HCT116 (cell line): Measurements from ENCODE around the gene DGKK. TPM values are rescaled to one million over a fixed set of nuclear protein-coding genes. Genes with fewer than 3 reads are reported as not detected.

Experiments used
- ATAC-seq: fragments of 200-7000 bp; cut with Tn5 transposase; 2 replicates; pipeline ENCODE4 v1.9.1; 2020; ENCODE audit warnings: mild to moderate bottlenecking, moderate library complexity
- BruUV-seq: library from RNA; stranded (reverse); fragments of 400-500 nt; replicated peaks from 2 replicates; lab custom pipeline; 2021; lab: Mats Ljungman, UMichigan
- CTCF ChIA-PET: fragments of 300-600 bp; sonication (Branson Sonifier 250); formaldehyde crosslinking; loops from one replicate; lab custom pipeline; 2021; ENCODE audit warnings: antibody characterized with exemption; lab: Charles Lee
- POLR2A ChIA-PET: fragments of 300-600, 350-600 bp; sonication (Branson Sonifier 250); formaldehyde crosslinking; loops from one replicate; lab custom pipeline; 2021; ENCODE audit warnings: antibody characterized with exemption; lab: Charles Lee
- RAD21 ChIA-PET, 2 experiments: fragments of 300-600 bp; sonication (Branson Sonifier 250); formaldehyde crosslinking; loops; one replicate each; lab custom pipeline; 2023; ENCODE audit warnings: low total read pairs in 2 of 2; ENCODE audit not compliant: uncharacterized antibody in 2 of 2, unreplicated experiment in 2 of 2, low non-redundant PET in 1 of 2; lab: Charles Lee
- DNase-seq: peaks from one replicate; pipeline ENCODE4 v3.0.0-alpha.2; 2010; ENCODE audit warnings: low read depth, low spot score
- H2AFZ ChIP-seq: fragments of 200-600 bp; shearing (Covaris generic), sonication (generic); 2 replicates; pipeline ENCODE4 v1.6.1; 2017; ENCODE audit warnings: low read depth, mixed run types, mixed read lengths, antibody characterized with exemption, low read length; ENCODE audit not compliant: poor library complexity, severe bottlenecking
- H3K27ac ChIP-seq: 2 replicates; pipeline ENCODE4 v1.5.1; 2012; ENCODE audit warnings: low read depth, low read length
- H3K27me3 ChIP-seq: fragments of 200-600 bp; sonication (generic); 2 replicates; pipeline ENCODE4 v1.6.1; 2016; ENCODE audit warnings: mixed run types, low read length, mixed read lengths; ENCODE audit not compliant: insufficient read depth
- H3K36me3 ChIP-seq, 2 experiments: fragments of 200-500 bp in 1 of 2; fragments of 200-600 bp in 1 of 2; sonication (Bioruptor generic) in 1 of 2; sonication (generic) in 1 of 2; 2 replicates each; pipeline versions ENCODE4 v1.5.1 to v1.6.1; 2014 to 2016; ENCODE audit warnings: low read length in 2 of 2, inconsistent platforms in 1 of 2, mixed read lengths in 1 of 2, mixed run types in 1 of 2; ENCODE audit not compliant: insufficient read depth in 2 of 2, control insufficient read depth in 1 of 2
- H3K4me1 ChIP-seq, 2 experiments: fragments of 200-600 bp in 1 of 2; sonication (generic) in 1 of 2; 2 replicates each; pipeline versions ENCODE4 v1.5.1 to v1.6.1; 2012 to 2017; ENCODE audit warnings: low read length in 2 of 2, inconsistent platforms in 1 of 2, mild to moderate bottlenecking in 1 of 2, mixed read lengths in 1 of 2, mixed run types in 1 of 2, moderate library complexity in 1 of 2; ENCODE audit not compliant: insufficient read depth in 2 of 2, control insufficient read depth in 1 of 2
- H3K4me2 ChIP-seq: fragments of 200-600 bp; sonication (generic); 2 replicates; pipeline ENCODE4 v1.6.1; 2017; ENCODE audit warnings: mixed run types, low read length, mixed read lengths
- H3K4me3 ChIP-seq, 2 experiments: fragments of 200-600 bp in 1 of 2; sonication (generic) in 1 of 2; replicated peaks in 1 of 2; 2 replicates each; pipeline ENCODE4 v1.5.1; 2011 to 2016; ENCODE audit warnings: low read length in 2 of 2, control low read depth in 1 of 2, low read depth in 1 of 2, mild to moderate bottlenecking in 1 of 2, mixed read lengths in 1 of 2, mixed run types in 1 of 2
- H3K79me2 ChIP-seq: fragments of 200-600 bp; sonication (generic); 2 replicates; pipeline ENCODE4 v1.6.1; 2017; ENCODE audit warnings: mild to moderate bottlenecking, mixed run types, low read length, moderate library complexity, mixed read lengths; ENCODE audit not compliant: insufficient read depth
- H3K9ac ChIP-seq: fragments of 200-600 bp; sonication (generic); 2 replicates; pipeline ENCODE4 v1.6.1; 2016; ENCODE audit warnings: low read length, mixed read lengths
- H3K9me2 ChIP-seq: fragments of 200-600 bp; sonication (generic), shearing (Covaris generic); 2 replicates; pipeline ENCODE4 v1.6.1; 2017; ENCODE audit warnings: mixed run types, mild to moderate bottlenecking, moderate library complexity; ENCODE audit not compliant: insufficient read depth
- H3K9me3 ChIP-seq, 2 experiments: fragments of 200-500 bp in 1 of 2; fragments of 200-600 bp in 1 of 2; sonication (Bioruptor generic) in 1 of 2; sonication (generic) in 1 of 2; 2 replicates each; pipeline ENCODE4 v1.6.1; 2014 to 2017; ENCODE audit warnings: low read length in 2 of 2, mixed read lengths in 2 of 2, inconsistent platforms in 1 of 2, low read depth in 1 of 2, mild to moderate bottlenecking in 1 of 2, mixed run types in 1 of 2, moderate library complexity in 1 of 2; ENCODE audit not compliant: control insufficient read depth in 1 of 2, insufficient read depth in 1 of 2
- H4K20me1 ChIP-seq: fragments of 200-600 bp; sonication (generic), shearing (Covaris generic); 2 replicates; pipeline ENCODE4 v1.6.1; 2017; ENCODE audit warnings: mixed run types, mild to moderate bottlenecking, moderate library complexity; ENCODE audit not compliant: insufficient read depth
- CBX3 ChIP-seq: IDR thresholded peaks from 2 replicates; pipeline ENCODE4 v1.6.1; 2012; ENCODE audit warnings: low read depth
- CEBPB ChIP-seq: IDR thresholded peaks from 2 replicates; pipeline ENCODE4 v1.6.1; 2012; ENCODE audit warnings: low read depth
- EGR1 ChIP-seq: IDR thresholded peaks from 2 replicates; pipeline ENCODE4 v1.6.1; 2012; ENCODE audit warnings: low read depth
- EZH2 ChIP-seq: fragments of 200-600 bp; sonication (generic); IDR thresholded peaks from 2 replicates; pipeline ENCODE4 v1.6.1; 2017; ENCODE audit warnings: antibody characterized with exemption, mixed run types
- EZH2phosphoT487 ChIP-seq: fragments of 200-600 bp; IDR thresholded peaks from 2 replicates; pipeline ENCODE4 v1.6.1; 2018; ENCODE audit warnings: antibody characterized with exemption, borderline replicate concordance
- POLR2AphosphoS5 ChIP-seq: IDR thresholded peaks from 2 replicates; pipeline ENCODE4 v1.6.1; 2011; ENCODE audit warnings: mild to moderate bottlenecking, low read depth, low read length, moderate library complexity
- RAD21 ChIP-seq: IDR thresholded peaks from 2 replicates; pipeline ENCODE4 v1.6.1; 2012; ENCODE audit warnings: low read depth, mild to moderate bottlenecking
- SIN3A ChIP-seq: IDR thresholded peaks from 2 replicates; pipeline ENCODE4 v1.6.1; 2012; ENCODE audit warnings: low read depth
- SP1 ChIP-seq: IDR thresholded peaks from 2 replicates; pipeline ENCODE4 v1.6.1; 2012; ENCODE audit warnings: low read depth
- SRF ChIP-seq: IDR thresholded peaks from 2 replicates; pipeline ENCODE4 v1.6.1; 2012; ENCODE audit warnings: low read depth
- TCF7L2 ChIP-seq: IDR thresholded peaks from 2 replicates; pipeline ENCODE4 v1.7.0; 2011; ENCODE audit warnings: borderline replicate concordance, inconsistent platforms; ENCODE audit not compliant: insufficient read depth, insufficient read length; ENCODE audit errors: extremely low read depth
- YY1 ChIP-seq: IDR thresholded peaks from 2 replicates; pipeline ENCODE4 v1.6.1; 2011; ENCODE audit warnings: low read length, low read depth, moderate library complexity, mild to moderate bottlenecking; ENCODE audit not compliant: insufficient replicate concordance; ENCODE audit errors: extremely low read depth
- ZNF274 ChIP-seq: fragments of 200-500 bp; sonication (Bioruptor generic); IDR thresholded peaks from 2 replicates; pipeline ENCODE4 v1.6.1; 2014; ENCODE audit warnings: mild to moderate bottlenecking, low read depth, low read length, inconsistent platforms
- intact Hi-C: fragments of 100-400 bp; cut with micrococcal nuclease; formaldehyde crosslinking; loops from 2 replicates; pipeline ENCODE4 v1.10.0; 2022
- total RNA-seq: library from RNA; stranded (reverse); gene quantifications from one replicate; pipeline ENCODE4 v1.2.1, GENCODE V29; 2021; ENCODE audit not compliant: unreplicated experiment
- TF ChIP-seq, protein P1 (sequence below): IDR thresholded peaks from 2 replicates; pipeline ENCODE4 v1.6.1; 2012
- TF ChIP-seq, protein P2 (sequence below): IDR thresholded peaks from 2 replicates; pipeline ENCODE4 v1.6.1; 2012
- TF ChIP-seq, protein P3 (sequence below), 3 experiments: fragments of 200-600 bp in 1 of 3; sonication (generic) in 1 of 3; IDR thresholded peaks in 2 of 3; conservative IDR thresholded peaks in 1 of 3; 2 replicates each; pipeline ENCODE4 v1.5.1; 2012 to 2017; ENCODE audit warnings: low read depth in 2 of 3, low read length in 2 of 3, antibody characterized with exemption in 1 of 3, borderline replicate concordance in 1 of 3, control low read depth in 1 of 3, mild to moderate bottlenecking in 1 of 3, mixed read lengths in 1 of 3, mixed run types in 1 of 3, moderate library complexity in 1 of 3; ENCODE audit not compliant: insufficient read depth in 1 of 3

The DGKK gene
- total RNA-seq, 1 experiment from 2014 or later, result not detected

DNA sequence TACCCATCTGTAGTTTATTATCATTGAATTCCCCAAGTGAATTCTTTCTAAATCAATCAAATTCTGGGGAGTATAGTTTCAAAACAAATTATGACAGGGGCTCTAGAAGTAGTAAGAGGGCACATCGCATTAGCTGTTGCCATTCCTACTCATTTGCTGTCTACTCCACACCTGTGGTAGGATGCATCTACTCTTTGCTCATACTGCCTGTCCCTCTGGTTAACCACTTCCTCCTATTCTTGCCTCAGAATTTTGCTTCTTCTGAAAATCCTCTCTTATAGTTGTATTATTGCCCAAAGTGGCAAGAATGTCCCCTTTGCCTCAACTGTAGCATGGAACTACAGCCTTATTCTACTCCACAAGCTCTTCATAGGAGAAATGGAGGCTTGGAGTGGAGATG is 12.7 kb upstream of the DGKK start:
- no peak overlapping the region for H3K4me2 ChIP-seq
- no peak overlapping the region for H3K9ac ChIP-seq
- ChIA-PET POLR2A (no interaction called here), CTCF (no interaction called here), RAD21 (no interaction called here)
- no peaks in the 10 kb centered on the region for H3K9me3 ChIP-seq
- H3K27me3 ChIP-seq, result no peaks in the 10 kb centered on the region
- H3K9me2 ChIP-seq, result no peaks in the 10 kb centered on the region
- no peak overlapping the region for H3K27ac ChIP-seq
- H4K20me1 ChIP-seq, result no peaks in the 10 kb centered on the region
- DNase-seq (no peak), ATAC-seq (no peak)
- no peaks in the 10 kb centered on the region for H3K4me1 ChIP-seq
- TF ChIP-seq CBX3, result no peak
- TF ChIP-seq EZH2, result no peak
- TF ChIP-seq YY1, result no peak
- no peak for TF ChIP-seq SRF
- no peak for TF ChIP-seq EZH2phosphoT487
- TF ChIP-seq RAD21, result no peak
- no peak for TF ChIP-seq CEBPB
- TF ChIP-seq, protein P1, sequence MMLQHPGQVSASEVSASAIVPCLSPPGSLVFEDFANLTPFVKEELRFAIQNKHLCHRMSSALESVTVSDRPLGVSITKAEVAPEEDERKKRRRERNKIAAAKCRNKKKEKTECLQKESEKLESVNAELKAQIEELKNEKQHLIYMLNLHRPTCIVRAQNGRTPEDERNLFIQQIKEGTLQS, result no peak
- no peak for TF ChIP-seq TCF7L2
- TF ChIP-seq, protein P2, sequence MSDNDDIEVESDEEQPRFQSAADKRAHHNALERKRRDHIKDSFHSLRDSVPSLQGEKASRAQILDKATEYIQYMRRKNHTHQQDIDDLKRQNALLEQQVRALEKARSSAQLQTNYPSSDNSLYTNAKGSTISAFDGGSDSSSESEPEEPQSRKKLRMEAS, result no peak
- no peak for TF ChIP-seq SIN3A
- TF ChIP-seq, protein P3, sequence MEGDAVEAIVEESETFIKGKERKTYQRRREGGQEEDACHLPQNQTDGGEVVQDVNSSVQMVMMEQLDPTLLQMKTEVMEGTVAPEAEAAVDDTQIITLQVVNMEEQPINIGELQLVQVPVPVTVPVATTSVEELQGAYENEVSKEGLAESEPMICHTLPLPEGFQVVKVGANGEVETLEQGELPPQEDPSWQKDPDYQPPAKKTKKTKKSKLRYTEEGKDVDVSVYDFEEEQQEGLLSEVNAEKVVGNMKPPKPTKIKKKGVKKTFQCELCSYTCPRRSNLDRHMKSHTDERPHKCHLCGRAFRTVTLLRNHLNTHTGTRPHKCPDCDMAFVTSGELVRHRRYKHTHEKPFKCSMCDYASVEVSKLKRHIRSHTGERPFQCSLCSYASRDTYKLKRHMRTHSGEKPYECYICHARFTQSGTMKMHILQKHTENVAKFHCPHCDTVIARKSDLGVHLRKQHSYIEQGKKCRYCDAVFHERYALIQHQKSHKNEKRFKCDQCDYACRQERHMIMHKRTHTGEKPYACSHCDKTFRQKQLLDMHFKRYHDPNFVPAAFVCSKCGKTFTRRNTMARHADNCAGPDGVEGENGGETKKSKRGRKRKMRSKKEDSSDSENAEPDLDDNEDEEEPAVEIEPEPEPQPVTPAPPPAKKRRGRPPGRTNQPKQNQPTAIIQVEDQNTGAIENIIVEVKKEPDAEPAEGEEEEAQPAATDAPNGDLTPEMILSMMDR (IDR thresholded peaks at IDR 0.05 in 2 of 3, conservative IDR thresholded peaks at IDR 0.05 in 1 of 3; ENCODE audit: borderline replicate concordance in 1 of 3, insufficient read depth in 1 of 3, low read depth in 2 of 3, low read length in 2 of 3), result no peak
- TF ChIP-seq ZNF274, result no peak
- no peak for TF ChIP-seq EGR1
- TF ChIP-seq SP1, result no peak
- TF ChIP-seq POLR2AphosphoS5, result no peak
- no peaks in the 10 kb centered on the region for H3K36me3 ChIP-seq
- BruUV-seq, result no TSS peak
- no peak overlapping the region for H3K4me3 ChIP-seq
- no peak overlapping the region for H2AFZ ChIP-seq
- intact Hi-C loops, result no loop called here
- no peaks in the 10 kb centered on the region for H3K79me2 ChIP-seq
